DMS153 treated with DMSO at 0.1 percent for 48 hours (cell line): ENCODE results near the gene FMNL1.

ENCODE experiments used
- DNase-seq: peaks from one replicate; lab custom pipeline; 2025; ENCODE audit not compliant: unreplicated experiment; lab: John Stamatoyannopoulos, UW

FMNL1 gene

GRCh38 chr17:45222996-45223538, 1.4 kb downstream of the FMNL1 start:
- DNase-seq: no peak

- no peak for DNase-seq
Measured at GRCh38 chr17:45223539-45224528, 2.1 kb downstream of the FMNL1 start.

GRCh38 chr17:45224671-45225050, 3.0 kb downstream of the FMNL1 start:
- DNase-seq: no peak

GRCh38 chr17:45225051-45225700, 3.5 kb downstream of the FMNL1 start:
- no peak for DNase-seq

GRCh38 chr17:45225964-45226530, 4.4 kb downstream of the FMNL1 start:
- DNase-seq: no peak

GRCh38 chr17:45226576-45226975, 4.9 kb downstream of the FMNL1 start:
- no peak for DNase-seq

GRCh38 chr17:45227101-45227925, 5.6 kb downstream of the FMNL1 start:
- no peak for DNase-seq

- DNase-seq: no peak
Measured at GRCh38 chr17:45227926-45228762, 6.5 kb downstream of the FMNL1 start.

- no peak for DNase-seq
Measured at GRCh38 chr17:45228763-45229539, 7.3 kb downstream of the FMNL1 start.

- DNase-seq: no peak
Measured at GRCh38 chr17:45229681-45230409, 8.2 kb downstream of the FMNL1 start.

- DNase-seq: no peak
Measured at GRCh38 chr17:45230410-45230786, 8.7 kb downstream of the FMNL1 start.

- DNase-seq: no peak
Measured at GRCh38 chr17:45230787-45231480, 9.2 kb downstream of the FMNL1 start.

GRCh38 chr17:45231481-45232116, 9.9 kb downstream of the FMNL1 start:
- no peak for DNase-seq

- no peak for DNase-seq
Measured at GRCh38 chr17:45232514-45233422, 11.1 kb downstream of the FMNL1 start.

GRCh38 chr17:45233423-45233924, 11.8 kb downstream of the FMNL1 start:
- no peak for DNase-seq
